A172 (cell line): ENCODE data around the gene CORIN. TPM values are rescaled to one million over a fixed set of nuclear protein-coding genes. Genes with fewer than 3 reads are reported as not detected.
"Not testable (repeated sequence)": the region's sequence is repeated elsewhere in the genome, so short reads cannot be mapped to it uniquely, and the experiment has no call there.

ENCODE experiments used
- DNase-seq: peaks from one replicate; pipeline ENCODE4 v3.0.0-alpha.2; 2015; ENCODE audit warnings: low spot score
- total RNA-seq: library from RNA; depleted of rRNA; stranded (reverse); fragments of >200 nt; shearing (Covaris generic); gene quantifications from 2 replicates; pipeline ENCODE4 v1.2.3, GENCODE V29; 2014

The CORIN gene
- total RNA-seq, 1 experiment from 2014 or later, result not detected

DNA sequence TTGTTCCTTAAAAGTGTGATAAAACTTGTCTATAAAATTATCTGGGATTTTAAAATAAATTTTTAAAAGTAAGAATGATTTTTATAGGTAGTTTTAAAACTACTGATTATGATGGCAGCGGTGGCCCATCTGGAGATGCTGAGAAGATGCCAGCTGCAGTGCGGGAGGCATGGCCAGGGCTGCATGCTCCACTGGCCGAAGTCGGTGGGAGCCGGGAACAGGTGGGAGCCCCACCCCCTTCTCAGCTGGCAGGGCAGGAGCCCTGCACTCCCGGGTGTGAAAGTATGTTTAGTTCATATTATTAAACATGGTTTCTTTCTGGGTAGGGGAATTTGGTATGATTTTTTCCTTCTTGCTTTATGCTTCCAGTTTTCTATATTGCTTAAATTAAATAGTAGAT is 63.8 kb downstream of the CORIN start:
- DNase-seq, result no peak

DNA sequence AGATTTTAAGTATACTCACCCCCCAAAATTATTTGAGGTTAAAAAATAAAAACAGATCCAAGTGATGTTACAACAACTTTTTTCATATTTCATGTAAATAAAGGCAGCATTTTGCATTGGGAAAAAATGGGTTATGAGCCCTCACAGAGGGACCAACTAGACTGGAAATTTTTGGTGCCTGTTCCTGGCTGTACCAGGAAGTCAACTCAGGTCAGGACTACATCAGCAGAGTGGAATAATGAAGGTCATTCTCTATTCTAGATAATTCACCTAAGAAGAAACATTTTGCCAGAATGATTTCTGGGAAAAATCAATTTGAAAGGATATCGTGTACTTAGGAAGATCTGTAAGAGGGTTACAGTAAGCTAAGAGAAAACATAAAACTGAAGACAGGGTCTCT is 66.8 kb downstream of the CORIN start:
- DNase-seq, result no peak

DNA sequence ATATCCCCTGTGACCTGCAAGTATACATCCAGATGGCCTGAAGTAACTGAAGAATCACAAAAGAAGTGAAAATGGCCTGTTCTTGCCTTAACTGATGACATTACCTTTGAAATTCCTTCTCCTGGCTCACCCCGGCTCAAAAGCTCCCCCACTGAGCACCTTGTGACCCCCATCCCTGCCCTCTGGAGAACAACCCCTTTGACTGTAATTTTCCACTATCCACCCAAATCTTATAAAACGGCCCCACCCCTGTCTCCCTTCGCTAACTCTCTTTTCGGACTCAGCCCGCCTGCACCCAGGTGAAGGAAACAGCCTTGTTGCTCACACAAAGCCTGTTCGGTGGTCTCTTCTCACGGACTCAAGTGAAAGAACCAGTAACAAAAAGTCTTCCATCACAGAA is 69.9 kb downstream of the CORIN start:
- not testable (repeated sequence) for DNase-seq

DNA sequence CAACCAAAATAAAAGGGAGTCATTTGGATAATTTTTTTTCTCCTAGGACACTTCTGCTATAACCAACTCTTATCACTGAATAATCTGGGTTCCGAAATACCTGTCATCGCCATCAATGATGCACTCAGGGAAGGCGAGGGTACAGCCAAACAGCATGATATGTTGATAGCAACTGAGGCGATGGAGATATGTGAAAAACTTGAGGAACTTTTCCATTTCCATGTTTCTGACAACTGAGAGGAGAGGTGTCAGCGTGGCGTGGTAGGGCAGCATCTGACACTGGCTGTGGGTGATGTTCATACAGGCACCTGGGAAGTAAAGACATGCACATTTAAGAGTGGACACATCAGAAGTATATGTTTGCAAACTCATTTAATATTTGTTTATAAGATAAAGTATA is 74.6 kb downstream of the CORIN start:
- no peak for DNase-seq

DNA sequence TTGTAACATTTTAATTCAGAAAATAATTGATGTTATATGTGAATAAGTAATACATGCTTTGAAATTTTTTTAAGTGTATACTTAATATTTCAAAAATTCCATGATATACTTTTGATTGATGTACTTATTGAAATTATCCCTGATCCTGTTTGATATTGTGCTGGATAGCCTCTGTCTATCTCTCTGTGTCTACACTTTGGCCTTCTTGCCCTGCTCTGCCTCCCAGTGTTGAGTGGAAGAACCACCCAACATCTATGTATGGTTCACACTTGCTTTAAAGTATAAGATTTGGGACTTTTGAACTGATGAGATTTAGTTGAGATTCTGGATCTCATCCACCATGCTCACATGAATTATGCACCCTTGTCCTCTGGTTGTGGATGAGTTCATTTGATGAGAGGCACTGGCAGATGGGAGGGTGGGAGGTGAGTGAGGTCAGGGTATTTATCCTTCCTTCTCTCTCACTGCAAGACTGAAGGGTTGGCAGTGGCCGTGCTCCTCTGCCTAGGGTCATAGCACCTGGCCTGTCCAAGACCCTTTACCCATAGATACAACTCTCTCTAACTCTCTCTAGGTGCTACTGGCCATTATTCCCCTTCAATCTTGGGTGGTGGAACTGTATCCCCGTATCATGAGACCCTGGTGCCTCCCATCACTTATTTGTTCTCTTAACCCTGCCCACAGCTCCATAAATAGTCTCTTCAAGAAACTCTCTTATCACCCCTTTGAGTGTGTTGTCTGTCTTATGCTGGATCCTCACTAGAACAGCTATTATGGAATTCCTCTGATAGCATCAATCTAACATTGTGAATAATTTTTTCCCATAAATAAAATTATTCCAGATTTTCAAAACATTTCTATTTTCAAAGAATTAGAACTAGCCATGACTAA is 75.2 kb downstream of the CORIN start:
- DNase-seq, result no peak

DNA sequence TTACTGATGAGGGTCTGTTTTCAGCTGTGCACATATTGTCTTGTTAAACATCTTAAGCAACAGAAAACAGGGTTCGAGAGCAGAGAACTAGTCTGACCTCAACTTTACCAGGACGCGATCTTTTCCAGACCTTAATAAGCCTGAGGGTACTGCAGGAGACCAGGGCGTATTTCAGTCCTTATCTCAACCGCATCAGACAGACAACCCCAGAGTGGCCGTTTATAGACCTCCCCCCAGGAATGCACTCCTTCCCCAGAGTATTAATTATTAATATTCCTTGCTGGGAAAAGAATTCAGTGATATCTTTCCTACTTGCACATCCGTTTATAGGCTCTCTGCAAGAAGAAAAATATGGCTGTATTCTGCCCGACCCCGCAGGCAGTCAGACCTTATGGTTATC is 84.6 kb downstream of the CORIN start:
- DNase-seq, result not testable (repeated sequence)

DNA sequence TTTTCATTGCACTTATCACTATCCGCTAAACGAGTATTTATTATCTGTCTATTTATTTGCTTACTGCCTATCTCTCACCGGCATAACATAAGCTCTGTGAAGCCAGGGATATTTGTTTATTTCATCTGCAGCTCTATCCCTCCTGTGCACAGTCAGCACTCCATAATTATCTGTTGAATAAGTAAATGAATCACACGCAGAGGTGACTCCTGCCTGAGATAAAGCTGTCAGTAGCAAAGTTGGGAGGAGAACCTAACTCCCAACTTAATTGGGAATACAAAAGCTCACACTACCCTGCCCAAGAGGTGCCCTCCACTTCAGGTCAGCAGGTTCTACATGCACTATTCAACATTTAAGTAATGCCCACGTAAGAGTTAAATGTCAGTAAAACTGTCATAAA is 85.7 kb downstream of the CORIN start:
- DNase-seq, result no peak

DNA sequence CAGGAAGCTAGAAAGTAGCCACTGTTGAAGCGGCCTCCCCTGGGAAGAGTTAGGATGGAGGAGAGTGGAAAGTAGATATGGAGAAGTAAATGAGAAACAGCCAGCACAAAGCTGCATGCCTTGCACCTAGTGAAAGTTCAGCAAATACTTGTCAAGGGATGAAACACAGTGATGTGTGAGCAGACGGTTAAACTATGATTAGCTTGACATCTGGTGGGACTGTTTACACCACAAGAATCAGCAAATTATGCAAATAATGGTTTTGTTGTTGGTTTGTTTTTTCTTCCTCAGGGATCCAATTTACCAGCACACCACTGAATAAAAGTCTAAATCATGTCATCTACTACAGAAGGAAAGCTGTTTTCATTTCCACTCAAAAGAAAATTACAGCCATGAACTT is 87.1 kb downstream of the CORIN start:
- DNase-seq, result no peak

DNA sequence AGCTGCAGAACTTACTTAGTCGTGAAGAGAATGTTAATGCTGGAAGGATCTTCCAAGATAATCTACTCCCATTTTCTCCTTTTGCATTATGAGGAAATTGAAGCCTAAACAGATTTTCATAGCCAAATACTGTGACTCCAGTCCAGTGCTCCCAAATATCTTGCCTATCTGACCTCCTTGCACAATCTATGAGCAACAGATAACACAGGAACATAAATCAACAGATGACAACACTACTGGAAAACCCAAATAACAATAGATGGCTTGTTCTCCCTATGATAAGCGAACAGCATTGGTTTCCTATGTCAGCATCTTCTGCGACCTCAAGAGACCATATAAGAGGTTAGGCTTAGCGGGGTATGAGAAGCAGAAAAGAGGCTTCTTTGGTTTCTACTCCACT is 88.0 kb downstream of the CORIN start:
- no peak for DNase-seq

DNA sequence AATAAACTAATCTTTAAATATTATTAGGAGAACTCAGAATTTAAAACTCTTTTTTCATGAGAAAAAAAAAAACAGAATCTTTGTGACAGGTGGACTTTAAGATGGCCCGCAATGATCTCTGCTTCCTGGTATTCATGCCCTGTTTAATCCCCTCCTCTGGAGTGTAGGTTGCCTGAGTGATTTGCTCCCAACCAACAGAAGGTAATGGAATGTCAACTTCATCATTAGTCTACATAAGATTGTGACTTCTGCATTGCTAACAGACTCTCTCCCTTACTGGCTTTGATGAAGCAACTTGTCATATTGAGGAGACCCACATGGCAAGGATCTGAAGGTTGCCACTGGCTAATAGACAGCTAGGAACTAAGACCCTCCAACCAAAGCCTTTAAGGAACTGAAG is 88.8 kb downstream of the CORIN start:
- no peak for DNase-seq

DNA sequence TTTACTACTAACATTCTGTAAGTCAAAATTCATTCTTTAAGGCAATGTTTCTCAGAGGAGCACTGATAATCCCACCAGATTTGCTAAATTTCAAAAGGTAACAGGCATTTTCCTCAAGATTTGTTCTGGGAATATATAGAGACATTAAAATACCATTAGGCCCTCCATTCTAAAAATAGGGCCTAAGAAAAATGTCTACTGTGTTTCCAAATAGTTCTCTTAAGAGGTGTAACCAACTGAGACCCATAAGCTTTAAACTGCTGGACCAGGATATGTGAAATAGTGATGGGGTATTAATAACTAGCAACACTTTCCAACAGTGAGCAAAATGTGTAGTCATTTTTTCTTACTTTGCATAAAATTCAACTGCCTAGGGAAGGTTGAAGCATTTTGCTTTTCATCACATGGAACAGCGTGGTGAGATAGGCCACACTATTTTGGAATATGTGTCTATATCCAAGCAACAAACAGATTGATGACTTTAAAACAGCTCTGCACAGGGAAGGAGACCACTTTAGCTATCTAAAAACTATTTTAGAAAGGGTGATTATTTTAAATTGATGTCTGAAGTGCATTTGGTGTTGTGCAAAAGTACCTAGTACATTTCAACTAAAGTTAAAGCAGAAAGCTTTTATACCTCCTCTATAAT is 89.9 kb downstream of the CORIN start:
- no peak for DNase-seq

DNA sequence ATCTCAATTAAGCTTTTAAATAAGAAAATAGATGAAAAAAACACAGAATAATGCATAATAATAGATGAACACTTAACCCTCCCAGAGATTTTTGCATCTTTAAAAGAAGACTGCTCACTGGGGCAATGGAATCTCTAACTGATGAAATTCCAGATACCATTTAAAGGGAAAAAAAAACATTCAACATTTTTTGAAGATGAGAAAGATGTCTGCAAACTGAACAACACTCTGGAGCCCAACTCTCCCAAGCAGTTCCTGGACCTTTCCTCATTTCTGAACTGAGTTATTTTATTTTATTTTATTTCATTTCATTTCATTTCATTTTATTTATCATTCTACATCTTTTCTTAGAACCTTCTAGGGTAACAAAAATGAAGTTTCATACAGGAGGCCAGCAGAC is 90.7 kb downstream of the CORIN start:
- no peak for DNase-seq

DNA sequence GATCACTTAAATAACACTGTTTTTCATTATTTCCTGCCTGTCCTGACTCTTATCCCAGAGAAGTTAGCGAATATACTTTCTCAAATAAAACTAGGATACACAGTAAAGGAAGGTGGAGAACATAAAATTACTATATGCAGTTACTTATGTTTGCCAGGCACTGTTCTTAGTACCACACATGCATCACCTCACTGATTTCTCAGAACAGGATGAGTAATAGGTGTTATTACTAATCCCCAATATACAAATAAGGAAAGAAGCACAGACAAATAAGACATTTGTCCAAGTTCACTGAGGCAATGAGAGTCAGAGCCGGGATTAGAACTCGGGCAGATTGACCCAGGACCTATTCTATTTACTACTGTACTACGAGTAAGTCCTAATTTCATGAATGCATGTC is 91.7 kb downstream of the CORIN start:
- DNase-seq, result no peak

DNA sequence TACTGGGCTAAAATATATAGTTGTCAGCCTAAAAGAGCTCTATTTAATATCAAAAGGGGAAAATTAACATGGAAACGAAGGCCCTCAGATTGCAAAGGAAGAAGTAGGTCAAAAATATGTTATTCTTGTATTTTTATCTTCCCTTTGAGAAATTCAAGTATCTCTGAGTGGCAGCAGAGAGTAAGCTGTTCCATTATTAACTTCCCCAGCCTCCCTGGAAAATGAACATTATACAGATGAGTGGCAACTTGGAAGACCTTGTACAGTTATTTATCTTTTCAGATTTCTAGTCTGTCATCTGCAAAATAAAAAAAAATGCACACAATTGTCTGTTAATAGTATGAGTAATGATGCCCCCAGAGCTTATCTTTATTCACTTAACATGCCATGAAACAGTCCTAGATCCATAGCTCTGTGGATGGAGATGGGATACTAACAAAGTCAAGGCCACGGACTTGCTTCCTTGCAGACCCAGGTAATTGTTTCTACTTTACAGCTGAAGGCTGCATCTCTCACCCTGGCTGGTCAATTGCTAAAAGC is 93.0 kb downstream of the CORIN start:
- no peak for DNase-seq

DNA sequence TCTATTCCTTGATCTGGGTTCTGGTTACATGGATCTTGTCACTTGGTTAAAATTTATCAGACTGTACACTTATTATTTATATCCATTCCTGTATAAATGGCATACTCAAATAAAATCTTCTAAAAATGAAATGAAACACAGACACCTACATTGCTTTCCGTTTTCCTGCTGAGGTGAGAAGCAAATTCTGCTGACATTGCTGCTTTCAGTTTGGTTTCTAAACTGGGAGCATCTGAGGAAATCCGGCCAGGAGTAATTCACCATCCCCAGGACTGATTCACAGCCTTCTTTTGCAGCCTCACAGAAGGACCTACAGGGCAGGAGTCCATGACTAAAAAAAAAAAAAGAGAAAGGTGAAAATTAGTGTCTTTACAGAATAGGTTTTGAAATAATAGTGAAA is 93.6 kb downstream of the CORIN start:
- peak; percentile 3 for DNase-seq

DNA sequence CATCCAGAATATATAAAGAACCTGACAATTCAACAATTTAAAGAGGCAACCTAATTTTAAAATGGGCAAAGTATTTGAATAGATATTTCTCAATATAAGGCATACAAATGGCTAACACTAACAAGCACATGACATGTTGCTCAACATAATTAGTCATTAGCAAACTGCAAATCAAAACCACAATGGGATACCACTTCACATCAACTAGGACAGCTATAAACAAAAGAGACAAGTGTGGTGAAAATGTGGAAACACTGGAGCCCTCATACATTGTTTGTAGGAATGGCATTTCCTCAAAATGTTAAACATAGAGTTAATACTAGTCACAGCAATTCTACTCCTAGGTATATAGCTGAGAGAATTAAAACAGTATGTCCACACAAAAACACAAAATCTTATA is 96.7 kb downstream of the CORIN start:
- DNase-seq, result peak; percentile 4

DNA sequence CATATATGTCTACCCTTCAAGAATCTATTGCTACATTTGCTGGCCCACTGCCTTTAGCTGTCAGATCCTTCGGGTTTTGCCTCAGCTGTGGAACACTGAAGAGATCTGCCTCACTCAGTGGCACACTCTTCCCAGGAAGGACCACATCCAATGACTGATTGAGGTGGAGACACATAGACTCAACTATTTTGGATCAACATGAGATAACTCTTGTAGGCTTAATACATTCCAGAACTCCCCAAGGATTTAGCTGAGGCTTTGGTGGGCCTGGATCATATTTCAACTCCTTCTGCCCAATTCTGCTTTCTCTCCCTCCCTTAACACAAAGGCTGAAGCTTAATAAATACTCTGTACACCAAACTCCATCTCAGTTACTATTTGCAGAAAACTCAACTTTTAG is 100.5 kb downstream of the CORIN start:
- DNase-seq, result no peak

DNA sequence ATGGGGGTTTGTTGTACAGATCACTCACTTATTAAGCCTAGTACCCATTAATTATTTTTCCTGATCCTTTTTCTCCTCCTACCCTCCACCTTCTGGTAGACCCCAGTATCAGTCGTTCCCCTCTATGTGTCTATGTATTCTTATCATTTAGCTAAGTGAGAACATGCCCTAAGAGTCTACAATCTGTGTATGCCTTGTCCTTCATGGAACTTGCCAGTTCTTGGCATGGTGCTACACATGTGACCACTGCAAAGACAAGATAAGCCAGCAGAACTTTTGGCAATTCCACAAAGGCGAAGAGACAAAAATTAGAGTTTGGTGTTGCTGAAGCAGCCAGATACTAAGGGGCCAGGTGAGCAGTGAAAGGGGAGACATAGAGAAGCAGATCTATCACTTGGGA is 101.3 kb downstream of the CORIN start:
- DNase-seq, result no peak

DNA sequence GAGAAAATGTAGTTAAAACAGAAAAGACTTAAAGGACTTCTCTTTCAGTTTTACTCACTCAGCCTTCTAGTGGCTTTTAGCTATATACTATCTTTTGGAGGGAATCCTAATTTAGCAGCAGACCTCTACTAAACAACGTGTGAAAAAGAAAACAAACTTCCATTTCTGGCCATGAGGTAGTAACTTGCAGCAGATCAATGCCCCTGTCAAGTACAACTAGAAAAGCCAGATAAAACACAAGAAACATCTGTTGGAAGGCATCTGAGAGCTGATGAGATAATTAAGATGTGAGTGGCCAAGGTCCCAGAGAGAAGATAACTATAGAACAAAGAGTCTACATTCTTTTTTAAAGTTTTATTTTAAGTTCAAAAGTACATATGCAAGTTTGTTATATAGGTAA is 101.7 kb downstream of the CORIN start:
- DNase-seq, result no peak

DNA sequence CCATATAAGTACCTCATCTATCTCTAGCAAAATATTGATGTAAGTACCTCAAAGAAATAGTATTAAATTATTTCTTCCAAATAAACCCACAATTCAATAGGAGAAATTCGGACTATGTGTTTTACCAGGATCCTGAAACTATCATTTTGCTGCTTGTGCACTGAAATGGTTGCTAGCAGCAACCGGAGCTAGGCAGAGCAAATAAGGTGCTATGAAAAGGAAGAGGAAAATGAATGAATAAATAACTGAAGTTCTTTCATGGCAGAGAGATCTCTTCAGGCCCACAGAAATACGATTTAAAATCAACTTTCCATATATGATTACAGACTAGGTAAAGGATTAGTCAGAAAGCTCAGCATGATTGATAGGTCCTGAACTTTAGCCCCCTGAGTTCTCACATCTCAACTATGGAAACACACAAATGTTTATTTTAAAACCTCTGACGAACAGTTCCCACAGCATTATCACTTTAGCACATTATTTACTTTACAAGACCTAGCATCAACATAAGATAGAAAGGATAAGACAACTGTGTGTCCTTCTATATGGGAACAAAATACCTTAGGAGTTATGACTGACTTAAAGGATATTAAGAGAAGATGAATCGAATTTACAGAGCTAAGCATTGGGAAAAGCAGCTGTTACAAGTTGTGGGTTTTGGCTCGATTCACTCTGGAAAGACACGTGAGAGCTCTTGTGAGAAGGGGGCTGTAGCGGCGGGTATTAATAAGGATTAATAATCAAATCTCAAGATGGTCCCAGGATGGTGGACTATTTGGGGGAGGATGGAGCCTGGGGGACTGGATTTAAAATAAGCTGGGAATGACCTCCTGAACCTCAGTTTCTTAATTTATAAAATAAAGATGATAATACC is 104.3 kb downstream of the CORIN start:
- DNase-seq, result no peak

DNA sequence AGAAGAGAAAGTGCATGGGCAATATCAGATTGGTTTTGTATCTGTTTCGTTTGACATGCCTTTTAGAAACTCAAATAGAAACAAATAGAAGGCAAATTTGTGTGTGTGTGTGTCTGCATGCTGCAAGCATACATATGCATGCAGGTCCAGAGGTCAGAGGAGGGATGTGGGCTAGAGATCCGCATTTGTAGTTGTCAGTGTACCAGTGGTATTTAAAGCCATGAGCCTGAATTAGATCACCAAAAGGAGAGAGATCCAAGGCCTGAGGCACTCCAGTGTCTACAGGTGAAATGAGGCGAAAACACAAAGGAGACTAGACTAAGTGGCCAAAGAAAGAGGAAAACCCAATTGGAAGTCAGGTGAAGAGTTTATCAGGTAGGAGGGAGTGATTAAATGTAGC is 106.7 kb downstream of the CORIN start:
- no peak for DNase-seq

DNA sequence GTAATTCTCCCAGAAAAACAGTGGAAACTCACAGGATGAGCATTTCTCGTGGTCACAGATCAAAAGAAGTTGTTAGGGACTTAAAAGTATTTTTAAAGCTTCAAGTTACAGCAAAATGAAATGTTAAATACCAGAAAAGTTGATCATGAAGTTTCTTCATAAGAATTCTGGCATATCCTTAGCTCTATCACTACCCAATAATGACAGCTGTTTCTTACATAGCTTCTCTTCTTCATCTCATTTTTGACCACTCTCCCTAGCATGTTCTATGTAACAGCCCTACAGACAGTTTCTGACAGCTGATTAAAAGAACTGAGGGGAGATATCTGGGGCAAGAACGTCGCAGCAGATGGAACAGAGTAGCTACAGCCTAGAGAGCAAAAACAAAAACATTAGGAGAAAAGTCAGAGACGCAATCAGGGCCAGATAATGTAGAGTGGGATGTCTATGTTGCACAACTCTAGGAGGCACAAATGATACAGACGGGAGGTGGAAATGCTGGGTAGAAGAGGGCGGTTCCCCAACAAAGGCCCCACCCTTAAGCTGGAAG is 108.7 kb downstream of the CORIN start:
- no peak for DNase-seq
